Sigmoid colon (tissue), 7 donors: ENCODE measurements around the gene FSTL1. TPM values are rescaled to one million over a fixed set of nuclear protein-coding genes. Genes with fewer than 3 reads are reported as not detected.

Source experiments
- DNase-seq: peaks from one replicate; pipeline ENCODE4 v3.0.0-alpha.2; 2019
- H3K27ac ChIP-seq, 4 donors: fragments of 200-600 bp; sonication (generic); one replicate each; pipeline ENCODE4 v1.5.1; 2016 to 2019; ENCODE audit warnings: mild to moderate bottlenecking in 1 of 4
- H3K27me3 ChIP-seq, 3 donors: fragments of 200-600 bp; sonication (generic); one replicate each; pipeline ENCODE4 v1.5.1; 2019; ENCODE audit warnings: mild to moderate bottlenecking in 1 of 3
- H3K36me3 ChIP-seq, 4 donors: fragments of 200-600 bp; sonication (generic); one replicate each; pipeline ENCODE4 v1.5.1; 2016 to 2019
- H3K4me1 ChIP-seq, 4 donors: fragments of 200-600 bp; sonication (generic); one replicate each; pipeline ENCODE4 v1.5.1; 2017 to 2019
- H3K4me3 ChIP-seq, 4 donors: fragments of 200-600 bp; sonication (generic); one replicate each; pipeline ENCODE4 v1.5.1; 2017 to 2019; ENCODE audit warnings: mild to moderate bottlenecking in 2 of 4, moderate library complexity in 1 of 4
- H3K9me3 ChIP-seq, 4 donors: fragments of 200-600 bp in 3 of 4; sonication (generic) in 3 of 4; one replicate each; pipeline versions ENCODE4 v1.5.1 to v1.6.1; 2013 to 2019
- CTCF ChIP-seq, 4 experiments: fragments of 450-650 bp in 3 of 4; fragments of 200-600 bp in 1 of 4; IDR thresholded peaks; one replicate each; pipeline ENCODE4 v1.5.1; 2016 to 2019; ENCODE audit warnings: antibody characterized with exemption in 4 of 4, mild to moderate bottlenecking in 3 of 4, moderate library complexity in 2 of 4
- EP300 ChIP-seq, 4 donors: sonication (generic); formaldehyde crosslinking; IDR thresholded peaks; one replicate each; pipeline ENCODE4 v1.6.1; 2017; ENCODE audit warnings: antibody characterized with exemption in 4 of 4
- POLR2A ChIP-seq, 2 donors: fragments of 450-650 bp; IDR thresholded peaks; one replicate each; pipeline ENCODE4 v1.6.1; 2016; ENCODE audit warnings: antibody characterized with exemption in 2 of 2, mild to moderate bottlenecking in 2 of 2, moderate library complexity in 2 of 2
- POLR2AphosphoS5 ChIP-seq, 4 donors: sonication (generic); formaldehyde crosslinking; IDR thresholded peaks; one replicate each; pipeline ENCODE4 v1.6.1; 2017; ENCODE audit warnings: antibody characterized with exemption in 4 of 4
- WGBS, 2 donors: extraction: QIAGEN DNeasy Blood & Tissue Kit; methylation state at CpG; one replicate each; pipeline ENCODE4 v1.1.7; 2013; 5-methylcytosine and 5-hydroxymethylcytosine counted together
- intact Hi-C: fragments of 100-400 bp; cut with DNase I; formaldehyde crosslinking; loops from one replicate; pipeline ENCODE4 v1.15.1; 2023
- polyA plus RNA-seq, 3 donors: library from polyadenylated mRNA; stranded (reverse); fragments of 200-250 nt; gene quantifications; one replicate each; pipeline ENCODE4 v1.2.3, GENCODE V29; 2013
- total RNA-seq, 4 donors: library from RNA; depleted of rRNA; stranded (reverse); fragments of >200 nt; gene quantifications; one replicate each; pipeline ENCODE4 v1.1.0, GENCODE V29; 2016
- donor health status: healthy with polysubstance abuse.
- donor health status: Bipolar disorder and iron deficiency.
- donor health status: healthy.

FSTL1 gene
- total and polyA plus RNA-seq, 7 donors: 8.1 to 653 (median 266) TPM

GRCh38 chr3:120353463-120353862 lies 97.3 kb downstream of the FSTL1 start:
- intact Hi-C loops: no loop called here
- Histone ChIP-seq H3K4me1 (peaks cover 0 to 15% (median 10%) of the 10 kb centered on the region in 4 donors), H3K9me3 (no peaks in the 10 kb centered on the region), H3K27ac (no peak overlapping the region), H3K4me3 (no peak overlapping the region), H3K36me3 (no peaks in the 10 kb centered on the region), H3K27me3 (no peaks in the 10 kb centered on the region)
- TF ChIP-seq POLR2A (IDR thresholded peaks at IDR 0.05): no peak
- no peak for TF ChIP-seq POLR2AphosphoS5 (IDR thresholded peaks at IDR 0.05)
- no peak for TF ChIP-seq CTCF (IDR thresholded peaks at IDR 0.05)
- no peak for TF ChIP-seq EP300 (IDR thresholded peaks at IDR 0.05)
- DNase-seq: no peak

- Histone ChIP-seq H3K36me3 (no peaks in the 10 kb centered on the region), H3K27ac (no peak overlapping the region), H3K9me3 (no peaks in the 10 kb centered on the region), H3K27me3 (no peaks in the 10 kb centered on the region), H3K4me3 (no peak overlapping the region), H3K4me1 (peaks cover 0 to 25% (median 17%) of the 10 kb centered on the region in 4 donors)
- TF ChIP-seq EP300 (IDR thresholded peaks at IDR 0.05): no peak
- no peak for TF ChIP-seq POLR2A (IDR thresholded peaks at IDR 0.05)
- TF ChIP-seq POLR2AphosphoS5 (IDR thresholded peaks at IDR 0.05): no peak
- TF ChIP-seq CTCF (IDR thresholded peaks at IDR 0.05): no peak
- no peak for DNase-seq
- intact Hi-C loops: no loop called here
- WGBS, 2 donors: 95 to 96% methylated on average over 4 of the region's 4 CpGs
Observed at GRCh38 chr3:120352017-120352416, 98.8 kb downstream of the FSTL1 start.

GRCh38 chr3:120350401-120350941 lies 100.3 kb downstream of the FSTL1 start:
- WGBS, 2 donors: 63% methylated on average over 8 of the region's 8 CpGs
- H3K4me1 ChIP-seq: peaks cover 0 to 35% (median 24%) of the 10 kb centered on the region in 4 donors
- no peaks in the 10 kb centered on the region for H3K27me3 ChIP-seq
- peak overlapping the region in 3 of 4 donors; percentile 62 to 92 (median 88) for H3K4me3 ChIP-seq
- intact Hi-C loops: no loop called here
- H3K9me3 ChIP-seq: no peaks in the 10 kb centered on the region
- no peak for TF ChIP-seq POLR2AphosphoS5 (IDR thresholded peaks at IDR 0.05)
- no peak for TF ChIP-seq CTCF (IDR thresholded peaks at IDR 0.05)
- TF ChIP-seq EP300 (IDR thresholded peaks at IDR 0.05): no peak
- no peak for TF ChIP-seq POLR2A (IDR thresholded peaks at IDR 0.05)
- peak overlapping the region; percentile 84 to 96 (median 94) for H3K27ac ChIP-seq
- peak; percentile 67 for DNase-seq
- no peaks in the 10 kb centered on the region for H3K36me3 ChIP-seq

- H3K4me3 ChIP-seq: peak overlapping the region; percentile 62 to 92 (median 84)
- TF ChIP-seq POLR2A (IDR thresholded peaks at IDR 0.05) (no peak), EP300 (IDR thresholded peaks at IDR 0.05) (no peak), POLR2AphosphoS5 (IDR thresholded peaks at IDR 0.05) (no peak), CTCF (IDR thresholded peaks at IDR 0.05) (no peak)
- no peak for DNase-seq
- peak overlapping the region; percentile 84 to 96 (median 94) for H3K27ac ChIP-seq
- H3K36me3 ChIP-seq: no peaks in the 10 kb centered on the region
- H3K27me3 ChIP-seq: no peaks in the 10 kb centered on the region
- H3K9me3 ChIP-seq: no peaks in the 10 kb centered on the region
- 3 to 7% methylated on average over 6 of the region's 6 CpGs for WGBS, 2 donors
- H3K4me1 ChIP-seq: peaks cover 0 to 39% (median 28%) of the 10 kb centered on the region in 4 donors
- intact Hi-C loops: loop anchor here (1.0 to 10.0 kb wide), 6 partner anchors 48 to 455 kb away; partner anchors contain the start of genes GPR156 and GSK3B
Observed at GRCh38 chr3:120349855-120350125, 101.0 kb downstream of the FSTL1 start.
